Vagina (tissue), 2 donors: ENCODE measurements around the gene CANX.

Experiments used
- POLR2A ChIP-seq, 2 donors: fragments of 450-650 bp; IDR thresholded peaks; one replicate each; pipeline ENCODE4 v1.6.1; 2017; ENCODE audit warnings: antibody characterized with exemption in 2 of 2, mild to moderate bottlenecking in 2 of 2, moderate library complexity in 2 of 2
- TF ChIP-seq, protein P1 (sequence below), 3 experiments: fragments of 450-650 bp in 2 of 3; fragments of 200-600 bp in 1 of 3; sonication (generic) in 1 of 3; IDR thresholded peaks; one replicate each; pipeline ENCODE4 v1.5.1; 2017 to 2019; ENCODE audit warnings: antibody characterized with exemption in 3 of 3, mild to moderate bottlenecking in 2 of 3, moderate library complexity in 2 of 3

DNA sequence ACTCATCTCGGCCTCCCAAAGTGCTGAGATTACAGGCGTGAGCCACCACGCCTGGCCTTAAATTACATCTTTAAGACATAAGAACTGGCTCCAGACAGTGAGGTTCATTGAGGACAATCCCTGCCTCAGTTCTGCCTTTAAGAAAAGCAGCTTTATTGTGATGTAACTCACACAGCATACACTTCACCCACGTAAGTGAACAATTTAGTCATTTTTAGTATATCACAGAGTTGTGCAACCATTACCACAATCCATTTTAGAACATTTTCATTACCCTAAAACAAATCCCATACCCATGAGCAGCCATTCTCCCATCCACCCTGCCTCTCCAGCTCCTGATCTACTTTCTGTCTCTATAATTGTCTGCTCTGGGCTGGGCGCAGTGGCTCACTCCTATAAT is 71.0 kb downstream of the CANX start:
- TF ChIP-seq, protein P1, sequence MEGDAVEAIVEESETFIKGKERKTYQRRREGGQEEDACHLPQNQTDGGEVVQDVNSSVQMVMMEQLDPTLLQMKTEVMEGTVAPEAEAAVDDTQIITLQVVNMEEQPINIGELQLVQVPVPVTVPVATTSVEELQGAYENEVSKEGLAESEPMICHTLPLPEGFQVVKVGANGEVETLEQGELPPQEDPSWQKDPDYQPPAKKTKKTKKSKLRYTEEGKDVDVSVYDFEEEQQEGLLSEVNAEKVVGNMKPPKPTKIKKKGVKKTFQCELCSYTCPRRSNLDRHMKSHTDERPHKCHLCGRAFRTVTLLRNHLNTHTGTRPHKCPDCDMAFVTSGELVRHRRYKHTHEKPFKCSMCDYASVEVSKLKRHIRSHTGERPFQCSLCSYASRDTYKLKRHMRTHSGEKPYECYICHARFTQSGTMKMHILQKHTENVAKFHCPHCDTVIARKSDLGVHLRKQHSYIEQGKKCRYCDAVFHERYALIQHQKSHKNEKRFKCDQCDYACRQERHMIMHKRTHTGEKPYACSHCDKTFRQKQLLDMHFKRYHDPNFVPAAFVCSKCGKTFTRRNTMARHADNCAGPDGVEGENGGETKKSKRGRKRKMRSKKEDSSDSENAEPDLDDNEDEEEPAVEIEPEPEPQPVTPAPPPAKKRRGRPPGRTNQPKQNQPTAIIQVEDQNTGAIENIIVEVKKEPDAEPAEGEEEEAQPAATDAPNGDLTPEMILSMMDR (IDR thresholded peaks at IDR 0.05): no peak
- no peak for TF ChIP-seq POLR2A (IDR thresholded peaks at IDR 0.05)
